Neural crest cell (in vitro differentiated cells): ENCODE measurements around the gene RNPEP. TPM values are rescaled to one million over a fixed set of nuclear protein-coding genes. Genes with fewer than 3 reads are reported as not detected.

Experiments
- microRNA-seq: library from miRNA; unstranded; fragments of <30 nt; microRNA quantifications from one replicate; pipeline ENCODE4, GENCODE V29; 2020
- total RNA-seq: library from RNA; stranded (reverse); gene quantifications from 2 replicates; pipeline ENCODE4 v1.2.1, GENCODE V29; 2021

RNPEP gene
- total RNA-seq, 1 donor from 2014 or later = 47.7 TPM

Small RNA genes lying within 50 kb of the gene (microRNA-seq; reads per million reads assigned to microRNA genes)
- not detected for gene MIR6740

Other genes with a start within 250 kb of the RNPEP start
- gene IPO9, start 153.5 kb upstream of the RNPEP start, total RNA-seq = 124 and 137 TPM in 2 replicates
- 10.8 and 11.7 TPM in 2 replicates for gene SHISA4, start 93.8 kb upstream of the RNPEP start, total RNA-seq
- gene LMOD1, start 36.1 kb upstream of the RNPEP start, total RNA-seq = 0.19 and 0.39 TPM in 2 replicates
- 59.6 and 63.9 TPM in 2 replicates for gene TIMM17A, start 27.1 kb upstream of the RNPEP start, total RNA-seq
- gene ELF3, start 27.9 kb downstream of the RNPEP start, total RNA-seq = 0.19 and 0.55 TPM in 2 replicates
- 0.05 TPM in 1 of 2 replicates, not detected in the other for gene GPR37L1, start 140.3 kb downstream of the RNPEP start, total RNA-seq
- 50.9 and 57.3 TPM in 2 replicates for gene ARL8A, start 162.1 kb downstream of the RNPEP start, total RNA-seq
- gene PTPN7, start 178.0 kb downstream of the RNPEP start, total RNA-seq = not detected in 2 replicates
- gene LGR6, start 211.2 kb downstream of the RNPEP start, total RNA-seq = 0.16 and 0.91 TPM in 2 replicates